MM.1S (cell line): ENCODE results near the gene ACTR2.

Source experiments
- DNase-seq: peaks from one replicate; pipeline ENCODE4 v3.0.0-alpha.2; 2015
- H2AFZ ChIP-seq: fragments of 300-600 bp; sonication (generic); 2 replicates; pipeline ENCODE4 v1.6.0; 2016; ENCODE audit warnings: antibody characterized with exemption, low read length
- H3F3A ChIP-seq: fragments of 300-600 bp; sonication (generic); 2 replicates; pipeline ENCODE4 v1.6.1; 2016; ENCODE audit warnings: mild to moderate bottlenecking, antibody characterized with exemption, low read length, moderate library complexity, mixed read lengths; ENCODE audit not compliant: insufficient read depth
- H3K27ac ChIP-seq: fragments of 300-600 bp; sonication (generic); 2 replicates; pipeline ENCODE4 v1.5.1; 2016; ENCODE audit warnings: mild to moderate bottlenecking, low read length
- H3K27me3 ChIP-seq: fragments of 300-600 bp; sonication (generic); replicated peaks from 2 replicates; pipeline ENCODE4 v1.6.0; 2016; ENCODE audit warnings: low read length; ENCODE audit not compliant: insufficient read depth
- H3K36me3 ChIP-seq: fragments of 300-600 bp; sonication (generic); replicated peaks from 2 replicates; pipeline ENCODE4 v1.6.1; 2016; ENCODE audit warnings: mild to moderate bottlenecking, low read length, mixed read lengths; ENCODE audit not compliant: insufficient read depth
- H3K4me1 ChIP-seq: fragments of 300-600 bp; sonication (generic); 2 replicates; pipeline ENCODE4 v1.6.1; 2016; ENCODE audit warnings: low read length, mixed read lengths
- H3K4me2 ChIP-seq: fragments of 300-600 bp; sonication (generic); 2 replicates; pipeline ENCODE4 v1.6.0; 2016; ENCODE audit warnings: low read depth, low read length
- H3K4me3 ChIP-seq: fragments of 300-600 bp; sonication (generic); 2 replicates; pipeline ENCODE4 v1.5.1; 2016; ENCODE audit warnings: low read length, mixed read lengths
- H3K79me2 ChIP-seq: fragments of 300-600 bp; sonication (generic); 2 replicates; pipeline ENCODE4 v1.6.1; 2016; ENCODE audit warnings: mixed run types, low read length, mixed read lengths
- H3K9ac ChIP-seq: fragments of 300-600 bp; sonication (generic); 2 replicates; pipeline ENCODE4 v1.6.1; 2016; ENCODE audit warnings: low read length, mixed read lengths
- H3K9me2 ChIP-seq: fragments of 300-600 bp; sonication (generic); replicated peaks from 2 replicates; pipeline ENCODE4 v1.6.1; 2016; ENCODE audit warnings: mild to moderate bottlenecking, low read length, mixed read lengths; ENCODE audit not compliant: insufficient read depth
- H3K9me3 ChIP-seq: fragments of 300-600 bp; sonication (generic); replicated peaks from 2 replicates; pipeline ENCODE4 v1.6.1; 2016; ENCODE audit warnings: mild to moderate bottlenecking, low read length, mixed read lengths; ENCODE audit not compliant: insufficient read depth
- H4K20me1 ChIP-seq: fragments of 300-600 bp; sonication (generic); 2 replicates; pipeline ENCODE4 v1.6.1; 2016; ENCODE audit warnings: mild to moderate bottlenecking, low read length, moderate library complexity, mixed read lengths; ENCODE audit not compliant: insufficient read depth
- EZH2 ChIP-seq: fragments of 300-600 bp; sonication (generic); optimal IDR thresholded peaks from 2 replicates; pipeline ENCODE3; 2017; ENCODE audit warnings: low read depth, mild to moderate bottlenecking, antibody characterized with exemption, low read length, mixed read lengths
- EZH2phosphoT487 ChIP-seq: fragments of 300-600 bp; sonication (generic); IDR thresholded peaks from 2 replicates; pipeline ENCODE4 v1.6.1; 2018; ENCODE audit warnings: antibody characterized with exemption, low read length
- TF ChIP-seq, protein P1 (sequence below): fragments of 300-600 bp; sonication (generic); IDR thresholded peaks from 2 replicates; pipeline ENCODE4 v1.5.1; 2016; ENCODE audit warnings: antibody characterized with exemption, low read length, mixed read lengths

ACTR2 gene

GRCh38 chr2:65267008-65267407 lies 39.4 kb downstream of the ACTR2 start:
- DNase-seq = no peak
- Histone ChIP-seq H3K79me2 (peaks cover 13% of the 10 kb centered on the region; the same call in 1 of the 2 replicates), H3K27me3 (no peaks in the 10 kb centered on the region), H3K4me1 (no peaks in the 10 kb centered on the region; the same call in 1 of the 2 replicates), H3K4me3 (no peak overlapping the region), H3K9me2 (no peaks in the 10 kb centered on the region), H3K36me3 (no peaks in the 10 kb centered on the region; the same call in 1 of the 2 replicates), H4K20me1 (no peaks in the 10 kb centered on the region), H3K4me2 (no peak overlapping the region), H3F3A (no peaks in the 10 kb centered on the region), H3K27ac (no peak overlapping the region), H3K9me3 (no peaks in the 10 kb centered on the region), H2AFZ (no peak overlapping the region), H3K9ac (no peak overlapping the region)
- TF ChIP-seq EZH2 = no peak
- TF ChIP-seq EZH2phosphoT487 = no peak
- TF ChIP-seq, protein P1, sequence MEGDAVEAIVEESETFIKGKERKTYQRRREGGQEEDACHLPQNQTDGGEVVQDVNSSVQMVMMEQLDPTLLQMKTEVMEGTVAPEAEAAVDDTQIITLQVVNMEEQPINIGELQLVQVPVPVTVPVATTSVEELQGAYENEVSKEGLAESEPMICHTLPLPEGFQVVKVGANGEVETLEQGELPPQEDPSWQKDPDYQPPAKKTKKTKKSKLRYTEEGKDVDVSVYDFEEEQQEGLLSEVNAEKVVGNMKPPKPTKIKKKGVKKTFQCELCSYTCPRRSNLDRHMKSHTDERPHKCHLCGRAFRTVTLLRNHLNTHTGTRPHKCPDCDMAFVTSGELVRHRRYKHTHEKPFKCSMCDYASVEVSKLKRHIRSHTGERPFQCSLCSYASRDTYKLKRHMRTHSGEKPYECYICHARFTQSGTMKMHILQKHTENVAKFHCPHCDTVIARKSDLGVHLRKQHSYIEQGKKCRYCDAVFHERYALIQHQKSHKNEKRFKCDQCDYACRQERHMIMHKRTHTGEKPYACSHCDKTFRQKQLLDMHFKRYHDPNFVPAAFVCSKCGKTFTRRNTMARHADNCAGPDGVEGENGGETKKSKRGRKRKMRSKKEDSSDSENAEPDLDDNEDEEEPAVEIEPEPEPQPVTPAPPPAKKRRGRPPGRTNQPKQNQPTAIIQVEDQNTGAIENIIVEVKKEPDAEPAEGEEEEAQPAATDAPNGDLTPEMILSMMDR = no peak

DNA sequence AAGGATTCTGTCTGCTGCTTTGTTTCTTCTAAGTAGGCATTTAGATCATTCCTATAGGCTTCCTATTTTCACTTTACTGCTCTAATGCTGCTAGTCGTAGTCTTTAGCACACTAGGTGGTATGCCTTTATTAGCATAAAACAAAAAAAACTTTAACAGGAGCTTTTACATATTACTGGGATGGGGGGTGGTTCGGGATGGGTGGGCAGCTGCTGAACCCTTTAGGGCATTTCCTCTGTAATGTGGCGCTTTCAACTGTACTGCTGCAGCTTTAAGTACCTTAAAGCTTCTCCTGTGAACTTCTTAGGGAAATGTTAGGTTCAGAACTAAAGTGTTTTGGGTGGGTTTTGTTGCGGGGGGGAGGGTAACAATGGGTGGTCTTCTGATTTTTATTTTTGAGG lies 41.3 kb downstream of the ACTR2 start:
- TF ChIP-seq EZH2 (no peak), EZH2phosphoT487 (no peak)
- TF ChIP-seq, protein P1 = no peak
- H3K27ac ChIP-seq = no peak overlapping the region
- H2AFZ ChIP-seq = no peak overlapping the region
- H4K20me1 ChIP-seq = no peaks in the 10 kb centered on the region
- peaks cover 9% of the 10 kb centered on the region; the same call in 1 of the 2 replicates for H3K79me2 ChIP-seq
- no peaks in the 10 kb centered on the region for H3K27me3 ChIP-seq
- no peaks in the 10 kb centered on the region for H3K9me3 ChIP-seq
- no peak for DNase-seq
- no peaks in the 10 kb centered on the region; the same call in 1 of the 2 replicates for H3K36me3 ChIP-seq
- no peak overlapping the region for H3K4me2 ChIP-seq
- no peaks in the 10 kb centered on the region; the same call in 1 of the 2 replicates for H3K4me1 ChIP-seq
- no peaks in the 10 kb centered on the region for H3F3A ChIP-seq
- no peak overlapping the region for H3K9ac ChIP-seq
- no peaks in the 10 kb centered on the region for H3K9me2 ChIP-seq
- H3K4me3 ChIP-seq = no peak overlapping the region

- Histone ChIP-seq H4K20me1 (no peaks in the 10 kb centered on the region), H3K27ac (no peak overlapping the region), H3K36me3 (no peaks in the 10 kb centered on the region; the same call in 1 of the 2 replicates), H3K9me2 (no peaks in the 10 kb centered on the region), H3K79me2 (no peaks in the 10 kb centered on the region), H3K4me1 (peaks cover under 1% of the 10 kb centered on the region; the same call in 1 of the 2 replicates), H2AFZ (no peak overlapping the region), H3K9me3 (no peaks in the 10 kb centered on the region), H3K4me3 (no peak overlapping the region), H3K4me2 (no peak overlapping the region), H3F3A (no peaks in the 10 kb centered on the region), H3K27me3 (no peaks in the 10 kb centered on the region), H3K9ac (no peak overlapping the region)
- no peak for TF ChIP-seq EZH2phosphoT487
- TF ChIP-seq, protein P1 = no peak
- TF ChIP-seq EZH2 = no peak
- DNase-seq = no peak
Measured at GRCh38 chr2:65273344-65273743, 45.7 kb downstream of the ACTR2 start.
